GM12873 (cell line): Measurements from ENCODE around the gene SSBP2.

Experiments
- CTCF ChIP-seq: IDR thresholded peaks from 2 replicates; pipeline ENCODE4 v1.5.1; 2012; ENCODE audit warnings: low read depth, mild to moderate bottlenecking, moderate library complexity, low read length, control low read depth; ENCODE audit not compliant: insufficient read depth; ENCODE audit errors: missing control alignments

Gene SSBP2

GRCh38 chr5:81556809-81557208 is 194.1 kb downstream of the SSBP2 start:
- TF ChIP-seq CTCF, result no peak

- no peak for TF ChIP-seq CTCF
Observed at GRCh38 chr5:81555865-81556264, 195.0 kb downstream of the SSBP2 start.

- no peak for TF ChIP-seq CTCF
Observed at GRCh38 chr5:81554647-81555046, 196.2 kb downstream of the SSBP2 start.

DNA sequence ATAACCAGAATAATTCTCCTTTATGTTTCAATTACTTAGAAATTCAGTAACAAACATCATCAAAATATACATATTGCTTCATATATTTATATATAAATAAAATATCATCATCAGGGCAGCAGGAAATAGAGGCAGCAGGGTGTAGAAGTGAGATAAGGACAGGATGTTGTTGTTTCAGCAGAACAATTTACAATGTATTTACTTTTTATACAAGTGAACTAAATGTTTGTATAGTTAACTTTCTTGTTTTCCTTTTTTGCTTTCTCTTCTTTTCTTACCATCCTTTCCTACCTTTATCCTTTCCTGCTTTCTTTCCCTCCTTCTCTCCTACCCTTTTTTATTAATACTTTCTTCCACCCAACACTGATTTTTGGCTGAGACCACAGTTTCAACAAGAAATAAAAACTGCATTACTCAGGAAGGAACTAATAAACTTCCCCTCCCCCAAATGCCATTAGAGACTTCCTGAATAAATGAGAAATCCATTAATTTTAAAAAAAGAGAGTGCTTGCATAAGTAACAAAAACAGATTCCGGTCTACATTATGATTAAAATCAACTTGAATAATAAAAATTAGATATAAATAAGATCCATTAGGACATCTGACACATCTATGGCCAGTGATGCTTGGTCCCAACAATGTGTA is 197.2 kb downstream of the SSBP2 start:
- no peak for TF ChIP-seq CTCF

GRCh38 chr5:81552852-81553566 is 197.9 kb downstream of the SSBP2 start:
- no peak for TF ChIP-seq CTCF

DNA sequence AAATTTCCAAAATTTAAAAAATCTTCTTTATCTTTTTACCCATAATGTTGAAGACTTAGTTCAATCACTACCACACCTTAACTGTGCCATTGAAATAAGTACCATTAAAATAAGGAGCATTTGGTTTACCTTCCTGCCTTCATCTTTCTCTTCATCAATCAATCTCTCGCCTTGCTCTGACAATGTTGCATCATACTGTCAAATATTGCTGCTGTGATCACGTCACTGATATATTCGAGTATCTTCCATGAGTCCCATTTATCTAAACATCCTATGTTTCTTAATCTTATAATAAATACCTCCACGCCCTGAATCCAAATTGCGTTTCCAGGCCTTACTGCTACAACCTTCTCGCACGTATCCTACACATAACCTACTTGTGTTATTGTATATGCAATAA is 201.8 kb downstream of the SSBP2 start:
- TF ChIP-seq CTCF, result no peak

DNA sequence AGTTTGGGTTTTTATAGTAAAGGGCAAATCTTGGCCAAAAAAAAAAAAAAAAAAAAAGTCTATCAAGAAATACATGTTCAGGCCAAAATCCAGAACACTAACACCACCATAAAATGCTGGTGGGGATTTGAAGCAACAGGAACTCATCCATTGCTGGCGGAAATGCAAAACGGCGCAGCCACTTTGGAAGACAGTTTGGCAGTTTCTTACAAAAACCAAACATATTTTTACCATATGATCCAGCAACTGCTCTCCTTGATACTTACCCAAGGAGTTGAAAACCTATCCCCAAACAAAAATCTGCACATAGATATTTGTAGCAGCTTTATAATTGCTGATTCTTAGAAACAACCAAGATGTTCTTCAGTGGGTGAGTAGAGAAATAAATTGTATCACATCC is 203.9 kb downstream of the SSBP2 start:
- no peak for TF ChIP-seq CTCF
